ENCODE measurements around the gene FOXO1. TPM values are rescaled to one million over a fixed set of nuclear protein-coding genes. Genes with fewer than 3 reads are reported as not detected.
"Not testable (repeated sequence)": the region's sequence is repeated elsewhere in the genome, so short reads cannot be mapped to it uniquely, and the experiment has no call there.

Gene FOXO1
- total RNA-seq = 6.2 and 12.5 TPM in 2 replicates
- 4.4 TPM for polyA plus RNA-seq (2012)

GRCh38 chr13:40666045-40666932 lies at the start of gene FOXO1:
Gene FOXO1 (minus strand): TSS chr13:40666641. CDS start chr13:40666212, 429 bp downstream.
- peak; percentile 86 for DNase-seq (ENCODE audit: low read depth)

- not testable (repeated sequence) for DNase-seq (ENCODE audit: low read depth)
Measured at GRCh38 chr13:40714433-40714832, 48.0 kb upstream of the FOXO1 start.

- no peak for DNase-seq (ENCODE audit: low read depth)
Measured at GRCh38 chr13:40706439-40706838, 40.0 kb upstream of the FOXO1 start.

DNA sequence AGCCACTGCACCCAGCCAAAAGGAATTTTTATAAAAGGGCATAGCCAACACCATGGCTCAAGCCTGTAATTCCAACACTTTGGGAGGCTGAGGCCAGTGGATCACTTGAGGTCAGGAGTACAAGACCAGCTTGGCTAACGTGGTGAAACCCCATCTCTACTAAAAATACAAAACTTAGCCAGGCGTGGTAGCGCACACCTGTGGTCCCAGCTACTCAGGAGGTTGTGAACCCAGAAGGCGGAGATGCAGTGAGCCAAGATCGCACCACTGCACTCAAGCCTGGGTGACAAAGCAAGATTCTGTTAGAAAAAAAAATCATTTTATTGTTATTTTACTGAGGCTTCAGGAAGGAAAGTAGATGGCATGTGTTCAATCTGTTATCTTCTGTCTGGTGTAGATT lies 31.3 kb upstream of the FOXO1 start:
- DNase-seq (ENCODE audit: low read depth) = peak; percentile 56

- DNase-seq (ENCODE audit: low read depth) = no peak
Measured at GRCh38 chr13:40694426-40694825, 28.0 kb upstream of the FOXO1 start.

DNA sequence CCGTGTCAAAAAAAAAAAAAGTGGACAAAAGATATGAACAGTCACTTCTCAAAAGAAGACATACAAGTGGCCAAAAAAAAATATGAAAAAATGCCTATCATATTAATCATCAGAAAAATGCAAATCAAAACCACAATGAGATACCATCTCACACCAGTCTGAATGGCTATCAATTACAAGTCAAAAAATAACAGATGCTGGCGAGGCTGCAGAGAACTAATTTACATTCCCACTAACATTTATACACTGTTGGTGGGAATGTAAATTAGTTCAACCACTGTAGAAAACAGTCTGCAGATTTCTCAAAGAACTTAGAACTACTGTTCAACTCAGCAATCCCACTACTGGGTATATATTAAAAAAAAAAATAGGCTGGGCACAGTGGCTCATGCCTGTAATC lies 26.5 kb upstream of the FOXO1 start:
- DNase-seq (ENCODE audit: low read depth) = peak; percentile 38

- DNase-seq (ENCODE audit: low read depth) = no peak
Measured at GRCh38 chr13:40688781-40689180, 22.3 kb upstream of the FOXO1 start.

DNA sequence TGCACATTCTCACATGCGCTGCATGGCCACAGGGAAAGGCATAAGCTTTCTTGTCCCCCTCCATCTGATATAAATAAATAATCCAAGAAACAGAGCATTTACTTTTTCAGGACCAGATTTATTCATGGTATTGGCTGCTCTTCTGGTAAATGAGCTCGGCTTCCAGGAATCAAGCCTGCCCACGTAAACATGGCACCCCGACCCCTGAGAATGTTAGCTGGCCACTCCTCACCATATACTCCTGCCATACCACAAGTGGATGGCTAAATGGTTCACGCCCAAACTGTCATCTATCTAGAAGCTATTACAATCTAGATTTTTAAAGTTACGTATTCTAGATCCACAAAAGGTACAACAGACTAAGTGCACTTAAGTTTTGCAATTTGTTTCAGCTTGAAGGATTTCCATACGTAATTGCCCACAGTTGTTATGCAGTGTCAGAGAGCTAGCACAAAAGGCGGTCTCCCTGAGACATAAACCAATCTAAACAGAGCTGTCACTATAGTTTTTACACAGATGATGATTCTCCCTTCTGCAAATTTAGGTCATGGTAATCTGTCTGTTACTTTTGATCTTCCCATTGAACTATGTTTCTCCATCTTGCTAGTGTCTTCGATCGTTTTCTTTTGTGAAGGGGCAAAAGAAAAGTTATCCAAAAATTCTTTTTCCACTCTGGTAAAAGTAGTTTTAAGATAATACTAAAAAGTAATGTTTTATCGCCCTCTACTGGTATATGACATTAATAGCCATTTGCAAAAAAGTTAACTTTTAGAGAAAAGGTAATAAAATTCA lies 16.2 kb upstream of the FOXO1 start:
- DNase-seq (ENCODE audit: low read depth) = peak; percentile 44

DNA sequence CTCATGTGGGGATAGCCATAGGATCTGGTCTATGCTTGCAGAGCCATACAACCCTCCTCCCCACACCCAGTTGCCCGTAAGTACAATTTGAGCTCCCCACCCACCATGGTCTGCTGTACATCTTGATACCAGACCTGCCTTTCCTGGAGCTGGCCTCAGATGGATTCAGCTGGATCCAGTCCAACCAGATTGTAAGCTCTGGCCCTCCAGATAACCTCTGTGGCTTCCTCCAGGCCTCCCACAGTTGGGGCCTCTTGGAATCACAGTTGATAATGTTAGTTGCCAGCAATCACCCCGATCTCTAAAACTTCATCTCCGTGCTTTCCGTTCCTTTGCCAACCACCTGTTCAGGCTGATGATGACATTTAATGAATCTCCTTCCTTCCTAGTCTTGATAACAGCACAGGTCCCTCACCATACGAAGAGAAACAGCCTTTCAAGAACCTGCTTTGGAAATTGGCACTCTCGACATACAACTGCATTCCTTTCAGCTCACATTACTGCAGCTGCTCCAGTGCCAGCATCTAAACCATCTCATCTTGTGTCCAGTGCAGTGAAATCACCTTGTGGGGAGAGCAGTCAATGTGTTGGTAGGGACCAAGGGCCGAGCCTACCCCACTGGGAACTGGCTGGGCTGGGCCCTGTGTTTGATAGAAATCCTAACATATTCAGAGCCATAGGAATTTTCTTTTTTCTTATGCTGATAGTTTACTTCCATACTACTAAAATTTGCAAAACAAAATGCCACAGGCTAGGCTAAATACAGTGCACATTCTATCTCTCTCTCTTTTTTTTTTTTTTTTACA lies 15.1 kb upstream of the FOXO1 start:
- peak; percentile 78 for DNase-seq (ENCODE audit: low read depth)

DNA sequence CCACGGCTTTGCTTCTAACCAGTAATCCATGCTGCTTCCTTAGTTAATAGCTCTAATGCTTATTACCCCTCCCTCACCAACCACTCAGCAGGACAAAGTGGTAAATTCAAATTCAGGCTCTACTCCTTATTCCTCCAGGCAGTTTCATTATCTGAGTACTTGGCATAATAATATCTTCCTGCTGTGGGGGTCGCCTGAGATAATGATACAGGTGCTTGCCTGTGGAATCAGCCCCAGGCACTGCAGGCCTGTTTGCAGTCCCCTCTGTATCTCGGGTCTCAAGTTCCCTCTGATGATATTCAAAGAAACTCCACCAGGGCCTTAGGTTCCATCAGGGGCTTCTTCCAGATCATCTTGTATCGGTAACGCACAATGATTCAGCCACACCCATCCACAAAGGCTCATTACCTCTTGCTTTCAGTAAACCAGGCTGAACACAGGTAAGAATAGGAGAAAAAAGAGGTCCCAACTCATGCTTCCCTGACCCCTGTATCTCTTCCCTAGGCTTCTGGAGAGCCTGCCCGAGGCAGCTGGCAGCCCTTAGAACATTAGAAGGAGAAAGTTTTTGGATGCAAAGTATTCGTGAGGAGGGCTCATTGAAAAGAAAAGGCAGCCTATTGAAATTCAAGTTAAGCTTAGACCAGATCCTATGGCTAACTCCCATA lies 14.3 kb upstream of the FOXO1 start:
- no peak for DNase-seq (ENCODE audit: low read depth)

DNA sequence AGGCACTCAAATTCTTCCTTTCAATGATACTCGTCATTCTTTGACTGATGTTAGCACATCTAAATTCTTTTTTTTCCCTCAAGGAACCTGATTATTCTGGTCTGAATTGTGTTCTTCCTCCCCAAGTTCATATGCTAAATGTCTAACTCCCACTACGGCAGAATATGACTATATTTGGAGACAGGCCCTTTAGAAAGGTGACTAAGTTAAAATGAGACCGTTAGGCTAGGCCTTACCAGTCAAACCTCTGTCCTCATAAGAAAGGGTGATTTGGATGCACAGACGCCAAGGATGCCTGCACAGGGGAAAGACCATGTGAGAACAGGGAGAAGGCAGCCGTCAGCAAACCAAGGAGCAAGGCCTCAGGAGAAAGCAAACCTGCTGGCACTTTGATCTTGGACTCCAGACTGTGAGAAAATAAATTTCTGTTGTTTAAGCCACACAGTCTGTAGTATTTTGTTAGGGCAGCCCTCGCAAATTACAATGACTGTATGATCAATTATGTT lies 13.1 kb upstream of the FOXO1 start:
- no peak for DNase-seq (ENCODE audit: low read depth)

DNA sequence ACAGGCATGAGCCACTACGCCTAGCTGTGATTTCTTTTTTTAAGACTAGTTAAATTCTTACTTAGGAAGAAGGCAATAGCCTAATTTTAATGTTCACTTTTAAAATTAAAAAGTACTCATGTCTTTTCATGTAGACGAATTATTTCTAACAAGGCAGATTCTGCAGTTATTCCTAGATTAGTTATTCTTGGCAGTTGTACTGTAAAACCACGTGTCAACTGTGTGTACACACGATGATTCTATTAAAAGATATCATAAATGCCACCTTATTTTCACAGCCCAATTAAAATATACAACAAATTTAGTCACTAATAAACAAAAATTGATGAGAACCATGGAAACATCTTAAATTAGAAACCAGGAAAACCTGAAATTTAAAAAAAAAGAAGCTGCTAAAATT lies 10.6 kb upstream of the FOXO1 start:
- no peak for DNase-seq (ENCODE audit: low read depth)

DNA sequence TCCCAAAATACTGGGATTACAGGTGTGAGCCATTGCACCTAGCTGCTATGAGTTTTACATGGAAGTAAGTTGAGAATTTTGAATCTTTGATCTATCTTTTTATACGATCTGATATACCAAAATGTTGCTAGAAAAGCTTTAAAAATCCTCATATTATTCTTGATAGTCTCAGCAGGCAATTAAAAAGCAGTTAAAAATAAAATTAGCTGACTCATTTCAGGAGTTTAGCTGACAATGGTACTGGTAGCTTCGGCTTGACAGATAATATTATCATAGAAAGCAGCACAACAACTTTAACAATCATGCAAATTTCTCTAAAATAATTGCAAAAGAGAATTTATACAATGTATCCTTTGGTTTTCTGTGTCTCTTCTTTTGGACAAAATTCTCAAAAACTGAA lies 9.6 kb upstream of the FOXO1 start:
- no peak for DNase-seq (ENCODE audit: low read depth)

GRCh38 chr13:40673414-40673813 lies 7.0 kb upstream of the FOXO1 start:
- no peak for DNase-seq (ENCODE audit: low read depth)

DNA sequence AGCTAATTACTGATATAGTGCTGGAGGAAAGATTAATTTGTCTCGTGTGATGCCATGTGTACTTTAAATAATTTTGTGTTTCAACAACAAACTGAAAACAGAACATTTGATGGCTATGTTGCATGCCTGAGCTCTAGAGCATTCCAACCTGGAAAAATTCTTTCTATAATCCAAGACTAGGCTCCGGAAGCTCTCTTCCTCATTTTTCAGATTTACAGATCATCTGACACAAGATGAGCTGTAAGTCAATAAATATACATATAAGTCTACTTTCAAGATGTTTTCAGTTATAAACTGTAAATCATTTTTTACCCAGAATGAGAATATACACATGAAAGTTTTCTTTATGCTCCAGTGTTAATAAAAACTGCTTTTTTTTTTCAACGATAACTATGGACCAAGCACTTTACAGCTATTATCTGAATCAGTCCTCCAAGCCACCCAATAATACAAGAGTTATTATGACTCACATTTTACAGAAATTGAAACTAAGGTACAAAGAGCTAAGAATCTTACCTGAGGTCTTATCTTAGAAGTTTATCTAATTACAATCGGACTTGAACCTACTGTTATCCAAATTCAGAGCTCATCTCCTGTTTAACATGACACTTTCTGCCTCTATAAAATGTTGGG lies 6.4 kb upstream of the FOXO1 start:
- DNase-seq (ENCODE audit: low read depth) = no peak

GRCh38 chr13:40671956-40672764 lies 5.7 kb upstream of the FOXO1 start:
- DNase-seq (ENCODE audit: low read depth) = peak; percentile 79

- no peak for DNase-seq (ENCODE audit: low read depth)
Measured at GRCh38 chr13:40670307-40670706, 3.9 kb upstream of the FOXO1 start.

GRCh38 chr13:40668335-40668734 lies 1.9 kb upstream of the FOXO1 start:
- peak; percentile 72 for DNase-seq (ENCODE audit: low read depth)

- DNase-seq (ENCODE audit: low read depth) = no peak
Measured at GRCh38 chr13:40667622-40667978, 1.2 kb upstream of the FOXO1 start.
